ENCODE measurements around the gene PAIP2B. TPM values are rescaled to one million over a fixed set of nuclear protein-coding genes. Genes with fewer than 3 reads are reported as not detected.

PAIP2B gene
- total RNA-seq, 1 experiment from 2014 or later, result 1.4 TPM

- Histone ChIP-seq H3K9me3 (ENCODE audit: control insufficient read depth, insufficient read depth, low read depth, low read length) (no peaks in the 10 kb centered on the region), H3K27ac (ENCODE audit: low read length) (no peak overlapping the region), H3K27me3 (ENCODE audit: control insufficient read depth, insufficient read depth, low read length) (peaks cover 2% of the 10 kb centered on the region; the same call in 1 of the 2 replicates), H3K4me3 (ENCODE audit: low read depth in 2 of 2, low read length in 2 of 2) (no peak overlapping the region), H3K36me3 (ENCODE audit: control insufficient read depth, insufficient read depth, low read length) (no peaks in the 10 kb centered on the region), H3K4me1 (ENCODE audit: control insufficient read depth, insufficient read depth, low read length) (no peaks in the 10 kb centered on the region)
- in situ Hi-C loops (cut with HindIII; ENCODE audit: low pct_unique_long_range_greater_than_20kb, low sequenced_read_pairs) (no loop called here), intact Hi-C loops (cut with micrococcal nuclease; ENCODE audit: unreplicated experiment) (no loop called here)
- no peak for DNase-seq (ENCODE audit: low read depth, low spot score)
- no TSS peak for BruUV-seq (replicated peaks)
- TF ChIP-seq SIN3A (IDR thresholded peaks at IDR 0.05; ENCODE audit: borderline replicate concordance, insufficient read depth, low read depth, low read length) (no peak), REST (IDR thresholded peaks at IDR 0.05; ENCODE audit: insufficient read depth in 1 of 2, low read depth in 2 of 2, low read length in 1 of 2) (no peak), TCF7L2 (IDR thresholded peaks at IDR 0.05; ENCODE audit: low read depth, low read length) (no peak), POLR2AphosphoS5 (IDR thresholded peaks at IDR 0.05; ENCODE audit: low read depth, low read length) (no peak), CTCF (IDR thresholded peaks at IDR 0.05) (no peak)
- no peak for ATAC-seq
- ChIA-PET POLR2A (no interaction called here), CTCF (no interaction called here)
Measured at GRCh38 chr2:71269511-71270090, 42.7 kb upstream of the PAIP2B start.

GRCh38 chr2:71263386-71263785 lies 36.5 kb upstream of the PAIP2B start:
- POLR2A ChIA-PET, result no interaction called here
- intact Hi-C loops (cut with micrococcal nuclease; ENCODE audit: unreplicated experiment) (no loop called here), in situ Hi-C loops (cut with HindIII; ENCODE audit: low pct_unique_long_range_greater_than_20kb, low sequenced_read_pairs) (no loop called here)
- Histone ChIP-seq H3K27ac (ENCODE audit: low read length) (no peak overlapping the region), H3K36me3 (ENCODE audit: control insufficient read depth, insufficient read depth, low read length) (no peaks in the 10 kb centered on the region), H3K4me1 (ENCODE audit: control insufficient read depth, insufficient read depth, low read length) (no peaks in the 10 kb centered on the region), H3K27me3 (ENCODE audit: control insufficient read depth, insufficient read depth, low read length) (peaks cover 19% of the 10 kb centered on the region), H3K4me3 (ENCODE audit: low read depth in 2 of 2, low read length in 2 of 2) (no peak overlapping the region), H3K9me3 (ENCODE audit: control insufficient read depth, insufficient read depth, low read depth, low read length) (no peaks in the 10 kb centered on the region)
- ATAC-seq (no peak), DNase-seq (ENCODE audit: low read depth, low spot score) (no peak)
- BruUV-seq (replicated peaks), result no TSS peak
- TF ChIP-seq REST (IDR thresholded peaks at IDR 0.05; ENCODE audit: insufficient read depth in 1 of 2, low read depth in 2 of 2, low read length in 1 of 2), result no peak
- TF ChIP-seq CTCF (IDR thresholded peaks at IDR 0.05), result no peak
- TF ChIP-seq SIN3A (IDR thresholded peaks at IDR 0.05; ENCODE audit: borderline replicate concordance, insufficient read depth, low read depth, low read length), result no peak
- no peak for TF ChIP-seq POLR2AphosphoS5 (IDR thresholded peaks at IDR 0.05; ENCODE audit: low read depth, low read length)
- TF ChIP-seq TCF7L2 (IDR thresholded peaks at IDR 0.05; ENCODE audit: low read depth, low read length), result no peak
- CTCF ChIA-PET, result interaction anchor here (0.5 kb wide), 1 partner anchor 68 kb away, joined by 3 read pairs; the partner anchor contains the start of gene ZNF638

Measured in Panc1 (cell line).